Activated CD8-positive, alpha-beta memory T cell treated with anti-CD3 and anti-CD28 coated beads, Interleukin-2, amount 50 U/mL, for 24 hours (primary cell): ENCODE results near the gene PFN3.
"Not testable (repeated sequence)": the region's sequence is repeated elsewhere in the genome, so short reads cannot be mapped to it uniquely, and the experiment has no call there.

ENCODE experiments used
- DNase-seq: peaks from one replicate; pipeline ENCODE4 v3.0.0-alpha.2; 2020; ENCODE audit errors: extremely low read depth

PFN3 gene

GRCh38 chr5:177425196-177425800 is 24.8 kb upstream of the PFN3 start:
- DNase-seq = no peak

GRCh38 chr5:177423671-177424070 is 23.2 kb upstream of the PFN3 start:
- DNase-seq = no peak

GRCh38 chr5:177421062-177421798 is 20.8 kb upstream of the PFN3 start:
- DNase-seq = no peak

- not testable (repeated sequence) for DNase-seq
These were observed 20.0 kb upstream of the PFN3 start for GRCh38 chr5:177420472-177420871.

- no peak for DNase-seq
These were observed 18.6 kb upstream of the PFN3 start for GRCh38 chr5:177419046-177419445.

GRCh38 chr5:177417081-177417480 is 16.6 kb upstream of the PFN3 start:
- DNase-seq = not testable (repeated sequence)

GRCh38 chr5:177414481-177414880 is 14.0 kb upstream of the PFN3 start:
- no peak for DNase-seq

- no peak for DNase-seq
These were observed 12.3 kb upstream of the PFN3 start for GRCh38 chr5:177412603-177413233.

- no peak for DNase-seq
These were observed 10.1 kb upstream of the PFN3 start for GRCh38 chr5:177410575-177410974.

- DNase-seq = no peak
These were observed 8.8 kb upstream of the PFN3 start, which contains the start of gene F12 for GRCh38 chr5:177409043-177409801. TSS of gene F12 (minus strand) at chr5:177409564. CDS start at chr5:177409527, 37 bp downstream.

GRCh38 chr5:177405805-177406204 is 5.3 kb upstream of the PFN3 start:
- no peak for DNase-seq

- DNase-seq = no peak
These were observed 4.9 kb upstream of the PFN3 start for GRCh38 chr5:177405312-177405711.

GRCh38 chr5:177404641-177405179 is 4.2 kb upstream of the PFN3 start:
- DNase-seq = no peak

- DNase-seq = no peak
These were observed 3.6 kb upstream of the PFN3 start for GRCh38 chr5:177403792-177404640.

GRCh38 chr5:177403102-177403791 is 2.8 kb upstream of the PFN3 start:
- DNase-seq = no peak

- DNase-seq = peak; percentile 40
These were observed 2.0 kb upstream of the PFN3 start for GRCh38 chr5:177402271-177403043.

GRCh38 chr5:177397875-177398390 is 2.5 kb downstream of the PFN3 start:
- DNase-seq = no peak

- DNase-seq = no peak
These were observed 3.7 kb downstream of the PFN3 start for GRCh38 chr5:177396807-177397206.

GRCh38 chr5:177396078-177396477 is 4.4 kb downstream of the PFN3 start:
- no peak for DNase-seq
